GM19328 (cell line): ENCODE data around the gene ICE1.
"Not testable (repeated sequence)": the region's sequence is repeated elsewhere in the genome, so short reads cannot be mapped to it uniquely, and the experiment has no call there.

Experiments used
- ATAC-seq: cut with Tn5 transposase; IDR thresholded peaks from one replicate; pipeline ENCODE4 v1.9.1; 2021; ENCODE audit warnings: mild to moderate bottlenecking, moderate library complexity; ENCODE audit not compliant: unreplicated experiment

ICE1 gene

DNA sequence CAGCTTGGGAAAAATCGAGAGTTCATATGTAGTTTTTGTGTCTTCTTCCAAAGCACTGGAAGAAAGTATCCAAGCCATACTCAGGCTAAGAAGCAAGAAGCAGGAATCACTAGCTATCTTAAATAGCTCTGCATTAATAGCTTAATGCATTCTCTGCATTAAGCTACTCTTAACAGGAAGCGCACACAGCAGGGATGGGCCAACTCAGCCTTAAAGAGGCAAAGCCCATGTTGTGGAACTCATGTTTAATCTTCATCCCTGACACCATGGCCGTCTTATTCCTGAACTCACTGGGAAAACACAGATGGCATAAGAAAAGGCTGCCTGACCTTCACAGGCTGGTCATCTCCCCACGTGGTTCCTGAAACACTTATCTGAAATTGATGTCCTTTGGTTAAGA lies 18.7 kb upstream of the ICE1 start:
- no peak for ATAC-seq

DNA sequence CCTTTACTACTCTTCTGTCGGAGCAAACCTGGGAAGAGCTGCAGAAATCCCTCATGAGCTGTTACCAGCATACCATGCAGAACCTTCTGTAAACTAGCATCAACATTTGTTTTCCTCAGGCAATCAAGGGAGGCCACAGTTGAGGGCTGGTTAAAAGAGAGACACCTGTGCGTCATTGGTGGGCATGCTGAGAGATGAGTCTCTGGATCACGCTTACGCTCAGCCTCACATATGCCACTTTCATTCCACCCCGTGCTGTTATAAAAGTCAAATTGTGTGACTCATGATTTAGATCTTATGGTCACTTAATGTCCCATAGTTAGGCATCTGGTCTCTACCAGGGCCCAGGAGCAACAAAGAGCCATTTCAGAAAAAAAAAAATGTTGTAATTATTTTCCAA lies 18.1 kb upstream of the ICE1 start:
- no peak for ATAC-seq

DNA sequence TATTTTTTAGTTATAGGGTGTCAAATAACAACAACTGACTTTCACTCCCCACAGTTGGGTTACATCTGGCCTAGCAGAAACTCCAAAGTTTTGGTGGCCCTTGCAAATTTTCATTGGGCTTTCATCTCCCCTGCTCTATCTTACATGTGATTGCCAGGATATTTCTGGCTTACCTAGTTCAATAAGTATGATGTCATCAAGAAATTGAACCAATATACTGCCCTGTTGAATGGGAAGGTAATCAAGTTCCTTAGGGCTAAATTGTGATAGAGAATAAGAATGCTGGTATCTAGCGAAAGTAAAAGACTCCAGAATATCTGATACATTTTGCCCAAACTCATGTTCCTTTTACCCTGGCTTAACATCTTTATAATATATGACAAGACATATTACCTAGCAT lies 17.0 kb upstream of the ICE1 start:
- ATAC-seq, result no peak

DNA sequence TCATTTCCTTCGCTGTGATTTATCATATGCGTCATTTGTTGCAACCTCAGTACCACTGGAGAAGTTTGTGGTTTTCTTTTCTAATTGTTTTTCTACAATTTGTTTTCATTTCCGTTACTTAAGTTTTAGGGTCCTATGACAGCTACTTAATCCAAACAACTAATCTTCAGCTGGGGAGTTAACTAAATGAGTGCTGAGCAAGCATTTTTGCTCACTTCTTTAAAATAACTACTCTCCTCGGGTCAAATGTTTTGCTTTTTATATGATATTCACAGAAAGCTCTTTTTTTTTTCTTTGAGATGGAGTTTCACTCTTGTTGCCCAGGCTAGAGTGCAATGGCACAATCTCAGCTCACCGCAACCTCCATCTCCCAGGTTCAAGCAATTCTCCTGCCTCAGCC lies 14.6 kb upstream of the ICE1 start:
- ATAC-seq, result no peak

DNA sequence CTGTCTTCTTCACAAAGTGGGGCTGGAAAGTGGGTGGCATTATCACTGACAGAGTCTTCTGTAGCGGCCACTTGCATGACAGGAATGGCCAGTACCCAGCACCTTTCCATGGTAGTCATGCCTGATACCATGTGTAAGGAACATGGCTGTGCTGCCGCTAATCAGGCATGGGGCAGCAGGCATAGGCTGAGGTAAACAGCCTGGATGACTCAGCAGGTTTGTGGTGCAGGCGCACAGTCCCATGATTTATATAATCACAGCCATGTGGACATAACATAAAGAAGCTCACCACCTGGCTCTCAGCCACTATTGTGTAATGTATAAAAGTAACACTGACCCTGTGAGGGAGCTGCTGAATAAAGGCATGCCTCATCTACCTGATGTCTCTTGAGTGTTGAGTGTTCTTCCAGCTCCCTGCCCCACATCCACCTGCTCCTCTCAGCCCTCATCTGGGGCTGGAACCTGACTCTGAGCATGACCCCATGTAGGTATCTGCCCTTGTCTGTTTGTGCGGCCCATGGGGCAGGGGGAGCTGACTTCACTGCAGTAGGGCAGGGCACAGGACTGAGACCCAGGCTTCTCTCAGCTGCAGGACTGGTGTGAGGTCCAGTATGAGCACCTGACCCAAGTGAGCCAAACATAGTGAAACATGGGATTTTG lies 13.2 kb upstream of the ICE1 start:
- no peak for ATAC-seq

DNA sequence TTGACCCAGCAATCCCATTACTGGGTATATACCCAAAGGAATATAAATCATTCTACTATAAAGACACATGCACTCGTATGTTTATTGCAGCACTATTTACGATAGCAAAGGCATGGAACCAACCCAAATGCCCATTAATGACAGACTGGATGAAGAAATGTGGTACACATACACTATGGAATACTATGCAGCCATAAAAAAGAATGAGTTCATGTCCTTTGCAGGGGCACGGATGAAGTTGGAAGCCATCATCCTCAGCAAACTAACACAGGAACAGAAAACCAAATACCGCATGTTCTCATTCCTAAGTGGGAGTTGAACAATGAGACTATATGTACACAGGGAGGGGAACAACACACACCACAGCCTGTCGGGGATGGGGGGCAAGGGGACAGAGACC lies 8.6 kb upstream of the ICE1 start:
- ATAC-seq, result not testable (repeated sequence)

DNA sequence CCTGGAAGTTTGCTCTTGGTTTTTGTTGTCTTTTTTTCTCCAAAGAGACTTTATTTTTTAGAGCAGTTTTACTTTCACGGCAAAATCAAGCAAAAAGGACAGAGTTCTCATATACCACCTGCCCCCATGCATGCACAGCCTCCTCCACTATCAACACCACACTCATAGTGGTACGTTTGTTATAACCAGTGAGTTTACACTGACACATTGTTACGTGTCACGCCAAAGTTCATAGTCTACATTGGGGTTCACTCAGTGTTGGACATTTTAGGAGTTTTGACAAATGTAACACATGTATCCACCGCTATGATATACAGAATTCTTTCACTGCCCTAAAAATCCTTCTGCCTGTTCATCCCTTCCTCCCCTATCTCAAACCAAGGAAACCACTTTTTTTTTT lies 7.5 kb upstream of the ICE1 start:
- no peak for ATAC-seq

DNA sequence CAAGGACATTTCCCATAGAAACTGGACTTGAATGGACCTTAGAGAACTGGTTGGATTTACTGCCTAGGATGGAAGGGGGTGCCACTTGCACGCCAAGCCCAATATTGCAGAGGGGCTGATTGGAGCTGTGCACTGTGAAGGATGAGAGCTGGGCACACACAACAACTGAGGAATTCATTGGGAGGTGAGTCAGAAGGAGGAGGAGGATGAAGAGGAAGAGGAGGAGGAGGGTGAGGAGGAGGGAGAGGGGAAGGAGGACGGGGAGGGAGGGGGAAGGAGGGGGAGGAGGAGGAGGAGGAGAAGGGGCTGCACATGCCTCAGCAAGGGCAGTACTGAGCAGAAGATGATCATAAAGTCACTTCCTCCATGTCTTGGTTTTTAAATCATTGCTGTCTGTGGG lies 5.7 kb upstream of the ICE1 start:
- ATAC-seq, result no peak

DNA sequence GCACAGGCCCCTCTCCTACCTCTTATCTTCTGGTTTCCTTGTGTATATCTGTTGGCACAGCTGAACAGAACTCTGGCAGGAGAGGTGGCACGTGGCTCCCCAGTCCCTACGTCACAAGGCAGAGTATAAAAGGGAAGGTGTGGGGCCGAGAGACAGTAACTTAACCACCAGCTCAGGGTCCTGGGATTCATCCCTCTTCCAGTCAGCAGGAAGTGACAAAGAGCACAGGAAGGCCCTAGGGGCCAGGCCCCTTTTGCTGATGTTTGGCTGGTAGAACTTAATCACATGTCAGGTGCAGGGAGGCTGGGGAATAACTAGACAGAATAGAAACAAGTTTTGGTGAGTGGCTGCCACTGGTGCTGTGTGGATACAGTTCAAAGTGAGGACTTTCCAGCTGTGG lies 4.5 kb upstream of the ICE1 start:
- no peak for ATAC-seq

DNA sequence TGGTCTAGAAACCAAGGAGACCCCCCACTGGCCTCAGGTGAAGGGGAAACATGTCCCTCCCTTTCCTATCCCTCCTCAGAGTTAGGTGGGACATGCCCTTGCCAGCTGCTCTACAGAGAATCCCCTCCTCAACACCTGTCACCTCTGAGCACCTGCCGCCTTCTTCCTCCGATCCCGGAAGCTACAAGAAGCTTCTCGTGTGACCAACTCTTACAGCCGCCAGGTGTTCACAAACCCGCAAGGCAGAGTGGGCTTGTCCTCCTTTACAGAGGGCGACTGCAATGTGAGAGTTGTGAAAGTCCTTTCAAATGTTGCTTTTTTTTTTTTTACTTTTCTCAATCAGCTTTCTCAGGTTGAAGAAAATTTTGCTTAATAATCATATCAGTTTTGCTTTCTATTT lies 3.7 kb upstream of the ICE1 start:
- no peak for ATAC-seq

DNA sequence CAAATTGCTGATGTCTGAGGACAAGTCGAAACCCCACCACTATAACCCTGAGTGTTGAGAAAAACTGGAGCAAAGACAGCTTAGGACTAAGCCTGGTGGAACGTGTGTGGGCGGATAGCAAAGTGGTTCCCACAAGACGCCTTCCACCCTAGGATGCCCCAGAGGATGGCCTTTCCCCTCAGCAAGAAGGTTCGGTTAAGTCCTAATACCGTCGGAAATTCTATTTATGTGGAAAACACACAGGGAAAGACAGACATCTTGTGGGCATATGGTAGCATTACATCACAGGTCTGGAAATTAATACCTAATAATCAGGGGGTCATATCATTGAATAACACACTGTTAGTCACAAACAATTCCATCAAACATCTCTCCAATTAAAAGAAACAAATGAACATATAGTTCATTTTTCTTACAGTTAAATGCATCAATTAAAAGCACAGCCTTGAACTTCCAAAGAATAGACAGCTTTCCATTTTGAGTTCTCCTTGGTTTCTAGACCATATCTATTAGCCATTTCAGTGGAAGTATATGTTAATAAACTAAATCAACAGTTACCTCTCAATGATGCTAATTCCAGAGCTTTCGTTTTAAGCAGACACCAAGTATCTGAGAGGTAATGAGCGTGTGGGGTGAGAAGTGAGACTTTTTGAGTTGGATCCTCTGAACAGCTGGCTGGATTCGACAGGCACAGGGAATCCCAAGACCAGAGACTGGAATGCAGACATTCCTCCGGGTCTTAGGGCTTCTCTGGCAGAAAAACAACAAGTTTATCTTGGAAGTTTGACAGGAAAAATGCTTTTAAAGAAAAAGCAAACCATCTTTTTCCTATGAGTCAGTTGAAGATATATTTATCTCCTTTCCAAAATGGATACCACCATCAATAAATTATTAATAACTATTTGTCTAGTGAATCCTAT lies 2.9 kb upstream of the ICE1 start:
- ATAC-seq, result no peak

DNA sequence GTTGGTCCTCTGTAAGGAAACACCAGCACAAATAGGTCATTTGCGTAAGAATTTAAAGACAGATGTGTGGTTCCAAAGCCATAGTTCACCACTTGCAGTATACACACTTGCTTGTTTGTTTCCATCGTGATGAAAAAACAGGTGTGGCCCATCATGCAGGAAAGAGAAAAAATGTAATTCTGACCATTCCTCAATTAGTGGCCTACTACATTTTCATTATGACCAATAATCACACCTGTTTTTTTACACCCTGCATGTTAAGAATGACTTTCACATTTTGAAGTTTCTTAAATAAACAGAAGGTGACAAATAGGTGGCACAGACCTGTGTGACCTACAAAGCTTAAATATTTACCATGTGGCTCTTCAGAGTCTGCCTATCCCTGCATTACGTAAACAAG lies 2.2 kb upstream of the ICE1 start:
- no peak for ATAC-seq

DNA sequence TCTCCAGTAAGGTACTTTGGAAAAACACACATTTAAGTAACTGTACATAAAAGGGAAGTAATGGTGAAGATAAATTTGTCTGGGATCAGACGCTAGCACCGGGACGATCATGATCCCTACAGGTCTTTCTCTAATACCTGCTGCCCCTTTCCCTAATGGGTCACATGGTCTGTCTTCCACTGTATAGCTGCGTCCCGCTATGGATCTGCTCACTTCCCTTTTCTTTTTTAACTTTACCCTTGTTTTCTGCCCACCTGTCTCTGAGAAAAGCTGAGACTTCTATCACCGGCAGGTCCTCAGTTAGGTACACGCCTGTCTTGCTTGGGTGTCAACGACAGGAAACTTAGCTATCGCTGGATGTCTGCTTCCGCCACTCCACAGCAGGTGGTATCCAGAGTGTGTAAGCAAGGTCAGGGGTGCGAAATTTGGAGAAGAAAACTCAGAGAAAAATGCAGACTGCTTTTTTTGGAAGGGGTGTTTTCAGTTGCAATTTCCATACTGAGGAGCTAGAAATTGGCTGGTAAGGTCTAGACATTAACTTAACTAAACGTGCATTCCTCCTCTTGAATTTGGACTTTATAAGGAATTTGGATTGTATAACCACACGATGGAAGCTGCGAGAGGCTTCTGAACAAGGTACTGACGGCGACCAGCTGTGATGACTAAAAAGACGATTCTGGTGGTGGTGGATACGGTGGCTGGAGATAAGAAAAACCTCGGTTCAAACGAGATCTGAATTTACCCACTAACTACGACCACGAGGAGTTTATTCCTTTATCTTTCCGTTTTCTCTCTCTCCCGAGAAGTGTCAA lies 1.1 kb upstream of the ICE1 start:
- peak; percentile 8 for ATAC-seq

DNA sequence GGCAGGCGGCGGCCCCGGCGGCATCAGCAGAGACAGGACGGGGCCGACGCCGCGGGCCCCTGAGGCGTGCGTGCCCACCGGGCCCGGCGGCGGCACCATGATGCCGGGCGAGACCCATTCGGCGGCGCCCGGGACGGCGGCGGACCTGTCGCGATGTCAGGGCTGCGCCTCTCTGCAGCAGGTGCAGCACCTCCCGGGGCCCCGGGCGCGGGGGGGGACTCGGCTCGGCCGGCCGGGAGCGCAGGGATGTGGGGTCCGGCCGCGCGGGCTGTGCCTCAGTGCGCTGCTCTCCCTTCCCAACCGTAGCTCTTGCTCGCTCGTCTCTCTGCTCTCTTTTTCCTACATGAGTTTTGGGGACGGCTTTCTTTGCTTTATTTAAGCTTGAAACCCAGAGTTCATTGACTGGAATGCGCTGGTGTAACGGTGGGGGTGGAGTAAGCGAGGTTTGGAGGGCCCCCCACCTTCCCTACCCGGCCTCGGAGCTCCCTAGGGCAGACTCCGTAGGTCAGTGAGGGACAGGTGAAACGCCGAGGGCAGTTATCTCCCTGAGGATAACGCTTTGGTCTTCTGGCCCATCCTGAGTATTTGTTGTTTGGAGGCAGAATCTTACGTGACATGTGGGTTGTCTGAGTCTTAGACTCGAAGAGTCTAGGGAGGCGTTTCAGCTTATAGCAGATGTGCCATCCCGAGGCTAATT lies 490 bp downstream of the ICE1 start:
- ATAC-seq, result peak; percentile 19

DNA sequence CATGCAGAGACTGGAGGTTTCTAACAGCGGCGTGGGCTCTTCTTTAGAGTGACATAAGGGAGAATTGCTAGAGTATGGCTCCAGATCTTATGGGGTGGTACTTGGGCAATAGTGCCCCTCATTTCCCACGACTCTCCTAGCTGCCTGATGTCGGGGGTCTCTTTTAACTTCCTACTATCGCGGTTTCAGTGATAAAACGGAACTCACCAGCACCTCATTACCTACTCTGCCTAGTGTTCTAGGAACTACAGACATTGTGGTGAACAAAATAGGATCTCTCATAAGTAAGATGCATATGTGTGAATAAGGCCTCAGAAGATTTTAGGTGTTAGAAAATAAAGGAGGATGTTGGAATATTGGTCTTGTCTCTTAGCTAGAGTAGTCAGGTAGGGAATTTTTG lies 1.1 kb downstream of the ICE1 start:
- ATAC-seq, result no peak

DNA sequence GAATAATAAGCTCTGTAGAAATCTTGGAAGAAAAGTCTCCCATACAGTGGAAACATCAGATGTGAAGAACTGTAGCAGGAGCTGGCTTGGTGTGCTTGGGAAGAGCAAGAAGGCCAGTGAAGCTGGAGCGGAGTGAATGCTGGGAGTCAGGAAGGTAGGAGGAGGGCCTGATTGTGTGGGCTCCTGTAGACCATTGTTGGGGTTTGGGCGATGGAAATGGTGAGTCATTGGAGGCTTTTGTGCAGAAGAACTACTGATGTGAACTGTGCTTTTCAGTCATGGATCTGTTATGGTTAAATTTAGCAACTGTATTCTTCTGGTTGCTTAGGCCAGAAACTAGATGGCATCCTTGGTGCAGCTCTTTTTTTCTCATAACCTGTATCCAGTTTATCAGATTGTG lies 2.3 kb downstream of the ICE1 start:
- no peak for ATAC-seq

DNA sequence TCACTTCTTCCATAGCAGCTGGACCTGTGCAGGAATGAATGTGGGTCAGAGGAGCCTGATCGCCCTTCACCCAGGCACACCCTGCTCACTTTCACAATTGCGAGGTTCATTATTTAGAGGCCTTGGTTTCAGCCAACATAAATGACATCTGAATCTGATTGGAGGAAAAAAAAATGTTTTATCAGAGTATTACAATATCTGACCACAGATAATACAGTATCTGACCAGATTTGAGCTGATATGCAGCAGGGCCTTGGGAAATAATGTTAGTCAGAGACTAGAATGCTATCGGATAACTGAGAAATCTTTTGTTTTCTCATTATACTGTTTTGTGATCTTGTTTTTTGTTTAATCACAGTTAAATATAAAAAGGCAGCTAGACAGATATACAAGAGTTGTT lies 7.7 kb downstream of the ICE1 start:
- ATAC-seq, result no peak

DNA sequence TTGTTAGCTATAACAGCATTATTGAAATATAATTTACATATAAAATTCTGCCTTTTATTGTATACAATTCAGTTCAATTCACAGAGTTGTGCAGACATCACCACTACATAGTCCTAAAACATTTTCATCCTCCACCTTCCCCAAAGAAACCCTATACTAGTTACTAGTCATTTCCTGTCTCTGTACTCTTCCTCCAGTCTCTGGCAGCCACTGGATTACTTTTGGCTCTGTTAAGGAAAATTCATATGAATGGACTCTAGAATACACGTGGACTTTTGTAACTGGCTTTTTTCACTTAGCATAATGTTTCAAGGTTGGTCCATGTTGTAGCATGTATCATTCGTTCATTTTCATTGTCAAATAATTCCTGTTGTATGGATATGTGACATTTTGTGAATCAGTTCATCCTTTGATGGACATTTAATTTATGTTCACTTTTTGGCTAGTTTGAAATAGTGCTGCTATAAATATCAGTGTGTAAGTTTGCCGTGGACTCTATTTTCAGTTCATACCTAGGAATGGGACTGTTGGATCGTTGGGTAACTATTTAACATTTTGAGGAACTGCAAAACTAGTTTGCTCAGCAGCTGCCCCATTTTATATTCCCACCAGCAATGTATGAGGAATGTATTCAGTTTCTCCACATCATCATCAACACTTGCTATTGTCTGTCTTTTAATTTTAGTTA lies 9.7 kb downstream of the ICE1 start:
- no peak for ATAC-seq

DNA sequence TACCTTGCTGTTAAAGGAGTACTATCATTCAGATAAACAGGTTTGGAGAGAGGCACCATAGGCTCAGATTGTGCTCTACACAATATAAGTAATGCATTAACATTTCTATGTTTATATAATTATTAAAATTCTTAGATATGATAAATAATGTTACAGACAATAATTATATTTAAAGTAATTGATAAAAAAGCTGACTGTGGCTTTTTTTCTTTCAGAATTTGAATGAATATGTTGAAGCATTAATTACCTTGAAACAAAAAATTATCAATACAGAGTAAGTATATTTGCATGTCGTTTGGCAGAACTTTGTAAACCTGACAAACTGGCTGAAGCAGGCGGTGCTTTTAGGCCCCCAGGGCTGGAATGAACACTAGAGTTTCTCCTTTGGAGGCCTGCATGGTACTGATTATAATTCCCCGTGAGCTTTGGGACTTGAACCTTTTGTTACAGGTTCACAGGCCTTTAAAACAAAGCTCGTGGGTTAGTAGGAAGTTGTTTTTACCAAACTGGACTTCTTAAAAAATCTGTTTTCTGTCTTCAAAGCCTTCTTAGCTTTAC lies 13.8 kb downstream of the ICE1 start:
- no peak for ATAC-seq
